Body of pancreas (tissue), 4 donors: ENCODE results near the gene NPR2.

ENCODE experiments used
- POLR2A ChIP-seq, 3 donors: fragments of 450-650 bp; IDR thresholded peaks; one replicate each; pipeline ENCODE4 v1.6.1; 2016; ENCODE audit warnings: antibody characterized with exemption in 3 of 3, mild to moderate bottlenecking in 2 of 3
- TF ChIP-seq, protein P1 (sequence below), 7 experiments: fragments of 450-650 bp in 4 of 7; fragments of 200-600 bp in 3 of 7; sonication (generic) in 3 of 7; IDR thresholded peaks; one replicate each; pipeline ENCODE4 v1.5.1; 2016 to 2019; ENCODE audit warnings: antibody characterized with exemption in 7 of 7

DNA sequence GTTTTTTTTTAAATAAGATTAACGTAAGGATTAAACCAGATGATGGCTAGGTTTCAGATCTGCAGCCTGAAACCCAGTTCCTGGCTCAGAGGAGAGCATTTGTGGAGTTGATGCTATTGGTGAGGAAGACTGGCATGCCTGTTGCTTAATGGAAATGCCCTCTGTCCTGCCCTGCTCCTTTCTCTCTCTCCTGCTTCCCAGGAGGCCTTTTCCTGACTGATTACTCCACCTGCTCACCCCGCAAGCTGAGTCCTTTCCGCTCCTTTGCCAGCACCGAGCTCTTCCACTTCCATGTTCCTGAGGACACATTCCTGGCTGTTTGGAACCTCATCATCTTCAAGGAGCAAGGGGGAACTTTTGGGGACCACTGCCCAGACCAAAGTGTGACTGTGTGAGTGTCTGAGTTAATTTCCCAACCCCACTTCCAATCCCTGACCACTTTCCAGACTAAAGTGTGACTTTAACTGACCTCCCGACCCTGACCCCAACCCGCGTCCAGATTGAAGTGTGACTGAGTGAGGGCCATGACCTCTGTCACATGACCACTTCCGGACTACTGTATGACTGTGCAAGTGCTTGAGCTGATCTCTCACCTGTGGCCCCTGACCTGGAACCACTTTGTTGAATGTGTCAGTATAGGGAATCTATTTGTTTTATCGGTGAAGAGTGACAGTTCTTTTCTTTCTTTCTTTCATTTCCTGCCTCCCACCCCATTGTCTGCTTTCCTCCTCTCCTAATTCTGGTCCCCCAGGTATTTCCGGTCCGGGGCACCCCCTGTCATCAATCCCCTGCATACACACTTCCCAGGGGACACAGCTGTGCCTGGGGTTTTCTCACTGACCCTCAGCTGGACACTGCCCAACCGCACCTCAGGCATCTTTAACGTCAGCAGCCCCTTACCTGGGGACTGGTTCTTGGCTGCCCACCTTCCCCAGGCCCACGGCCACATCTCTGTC, 43.1 kb downstream of the NPR2 start:
- TF ChIP-seq, protein P1, sequence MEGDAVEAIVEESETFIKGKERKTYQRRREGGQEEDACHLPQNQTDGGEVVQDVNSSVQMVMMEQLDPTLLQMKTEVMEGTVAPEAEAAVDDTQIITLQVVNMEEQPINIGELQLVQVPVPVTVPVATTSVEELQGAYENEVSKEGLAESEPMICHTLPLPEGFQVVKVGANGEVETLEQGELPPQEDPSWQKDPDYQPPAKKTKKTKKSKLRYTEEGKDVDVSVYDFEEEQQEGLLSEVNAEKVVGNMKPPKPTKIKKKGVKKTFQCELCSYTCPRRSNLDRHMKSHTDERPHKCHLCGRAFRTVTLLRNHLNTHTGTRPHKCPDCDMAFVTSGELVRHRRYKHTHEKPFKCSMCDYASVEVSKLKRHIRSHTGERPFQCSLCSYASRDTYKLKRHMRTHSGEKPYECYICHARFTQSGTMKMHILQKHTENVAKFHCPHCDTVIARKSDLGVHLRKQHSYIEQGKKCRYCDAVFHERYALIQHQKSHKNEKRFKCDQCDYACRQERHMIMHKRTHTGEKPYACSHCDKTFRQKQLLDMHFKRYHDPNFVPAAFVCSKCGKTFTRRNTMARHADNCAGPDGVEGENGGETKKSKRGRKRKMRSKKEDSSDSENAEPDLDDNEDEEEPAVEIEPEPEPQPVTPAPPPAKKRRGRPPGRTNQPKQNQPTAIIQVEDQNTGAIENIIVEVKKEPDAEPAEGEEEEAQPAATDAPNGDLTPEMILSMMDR (IDR thresholded peaks at IDR 0.05), result no peak
- no peak for TF ChIP-seq POLR2A (IDR thresholded peaks at IDR 0.05)
